Body of pancreas (tissue), 4 donors: ENCODE data around the gene CYSRT1. TPM values are rescaled to one million over a fixed set of nuclear protein-coding genes. Genes with fewer than 3 reads are reported as not detected.

Source experiments
- ATAC-seq: fragments of 150-250 bp; one replicate; pipeline ENCODE4 v1.9.1; 2016
- DNase-seq, 4 donors: peaks; one replicate each; pipeline ENCODE4 v3.0.0-alpha.2; 2019
- H3K27ac ChIP-seq, 4 donors: fragments of 200-600 bp; sonication (generic); 1 replicate in 3 of 4; 2 replicates in 1 of 4; pipeline versions ENCODE4 v1.5.1 to v1.6.1; 2016 to 2019; ENCODE audit warnings: mild to moderate bottlenecking in 1 of 4, mixed read lengths in 1 of 4, moderate library complexity in 1 of 4
- H3K27me3 ChIP-seq, 2 donors: fragments of 200-600 bp; sonication (generic); one replicate each; pipeline ENCODE4 v1.6.0; 2016; ENCODE audit warnings: mild to moderate bottlenecking in 1 of 2
- H3K36me3 ChIP-seq, 2 donors: fragments of 200-600 bp; sonication (generic); replicated peaks in 1 of 2; 2 replicates each; pipeline ENCODE4 v1.5.1; 2016; ENCODE audit warnings: low read depth in 2 of 2; ENCODE audit not compliant: insufficient read depth in 1 of 2
- H3K4me1 ChIP-seq: fragments of 200-600 bp; sonication (generic); one replicate; pipeline ENCODE4 v1.6.0; 2016
- H3K4me3 ChIP-seq, 2 donors: fragments of 200-600 bp; sonication (generic); 1 replicate in 1 of 2; 2 replicates in 1 of 2; pipeline ENCODE4 v1.5.1; 2016 to 2019
- H3K9me3 ChIP-seq, 3 donors: fragments of 200-600 bp; sonication (generic); 1 replicate in 2 of 3; 2 replicates in 1 of 3; pipeline ENCODE4 v1.5.1; 2016
- POLR2A ChIP-seq, 3 donors: fragments of 450-650 bp; IDR thresholded peaks; one replicate each; pipeline ENCODE4 v1.6.1; 2016; ENCODE audit warnings: antibody characterized with exemption in 3 of 3, mild to moderate bottlenecking in 2 of 3
- WGBS, 2 donors: methylation state at CpG; one replicate each; pipeline ENCODE4 v1.1.5; 2017; 5-methylcytosine and 5-hydroxymethylcytosine counted together
- intact Hi-C: fragments of 100-400 bp; cut with DNase I; formaldehyde crosslinking; loops from one replicate; pipeline ENCODE4 v1.15.1; 2023
- total RNA-seq, 2 donors: library from RNA; depleted of rRNA; stranded (reverse); fragments of >200 nt; gene quantifications; one replicate each; pipeline ENCODE4 v1.1.0, GENCODE V29; 2016
- TF ChIP-seq, protein P1 (sequence below), 7 experiments: fragments of 450-650 bp in 4 of 7; fragments of 200-600 bp in 3 of 7; sonication (generic) in 3 of 7; IDR thresholded peaks; one replicate each; pipeline ENCODE4 v1.5.1; 2016 to 2019; ENCODE audit warnings: antibody characterized with exemption in 7 of 7

Gene CYSRT1
- total RNA-seq, 2 donors from 2014 or later = not detected

DNA sequence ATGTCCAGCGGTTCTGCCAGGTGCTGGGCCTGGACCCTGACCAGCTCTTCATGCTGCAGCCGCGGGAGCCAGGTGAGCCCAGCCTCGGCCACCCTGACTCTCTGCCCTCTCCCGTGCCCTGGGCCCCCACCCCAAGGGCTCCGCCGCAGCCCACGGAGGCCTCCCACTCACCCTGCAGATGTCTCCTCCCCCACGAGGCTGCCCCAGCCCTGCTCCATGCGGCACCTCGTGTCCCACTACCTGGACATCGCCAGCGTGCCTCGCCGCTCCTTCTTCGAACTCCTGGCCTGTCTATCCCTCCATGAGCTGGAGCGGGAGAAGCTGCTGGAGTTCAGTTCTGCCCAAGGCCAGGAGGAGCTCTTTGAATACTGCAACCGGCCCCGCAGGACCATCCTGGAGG is 10.4 kb upstream of the CYSRT1 start:
- H3K9me3 ChIP-seq = no peaks in the 10 kb centered on the region
- WGBS, 2 donors = 89 to 95% methylated on average over 18 of the region's 19 CpGs
- DNase-seq = no peak
- no peak overlapping the region for H3K4me3 ChIP-seq
- peaks cover 30% of the 10 kb centered on the region for H3K4me1 ChIP-seq
- no peaks in the 10 kb centered on the region for H3K27me3 ChIP-seq
- no peaks in the 10 kb centered on the region for H3K36me3 ChIP-seq
- intact Hi-C loops = no loop called here
- ATAC-seq = no peak
- H3K27ac ChIP-seq = no peak overlapping the region
- TF ChIP-seq, protein P1, sequence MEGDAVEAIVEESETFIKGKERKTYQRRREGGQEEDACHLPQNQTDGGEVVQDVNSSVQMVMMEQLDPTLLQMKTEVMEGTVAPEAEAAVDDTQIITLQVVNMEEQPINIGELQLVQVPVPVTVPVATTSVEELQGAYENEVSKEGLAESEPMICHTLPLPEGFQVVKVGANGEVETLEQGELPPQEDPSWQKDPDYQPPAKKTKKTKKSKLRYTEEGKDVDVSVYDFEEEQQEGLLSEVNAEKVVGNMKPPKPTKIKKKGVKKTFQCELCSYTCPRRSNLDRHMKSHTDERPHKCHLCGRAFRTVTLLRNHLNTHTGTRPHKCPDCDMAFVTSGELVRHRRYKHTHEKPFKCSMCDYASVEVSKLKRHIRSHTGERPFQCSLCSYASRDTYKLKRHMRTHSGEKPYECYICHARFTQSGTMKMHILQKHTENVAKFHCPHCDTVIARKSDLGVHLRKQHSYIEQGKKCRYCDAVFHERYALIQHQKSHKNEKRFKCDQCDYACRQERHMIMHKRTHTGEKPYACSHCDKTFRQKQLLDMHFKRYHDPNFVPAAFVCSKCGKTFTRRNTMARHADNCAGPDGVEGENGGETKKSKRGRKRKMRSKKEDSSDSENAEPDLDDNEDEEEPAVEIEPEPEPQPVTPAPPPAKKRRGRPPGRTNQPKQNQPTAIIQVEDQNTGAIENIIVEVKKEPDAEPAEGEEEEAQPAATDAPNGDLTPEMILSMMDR (IDR thresholded peaks at IDR 0.05) = no peak
- no peak for TF ChIP-seq POLR2A (IDR thresholded peaks at IDR 0.05)

DNA sequence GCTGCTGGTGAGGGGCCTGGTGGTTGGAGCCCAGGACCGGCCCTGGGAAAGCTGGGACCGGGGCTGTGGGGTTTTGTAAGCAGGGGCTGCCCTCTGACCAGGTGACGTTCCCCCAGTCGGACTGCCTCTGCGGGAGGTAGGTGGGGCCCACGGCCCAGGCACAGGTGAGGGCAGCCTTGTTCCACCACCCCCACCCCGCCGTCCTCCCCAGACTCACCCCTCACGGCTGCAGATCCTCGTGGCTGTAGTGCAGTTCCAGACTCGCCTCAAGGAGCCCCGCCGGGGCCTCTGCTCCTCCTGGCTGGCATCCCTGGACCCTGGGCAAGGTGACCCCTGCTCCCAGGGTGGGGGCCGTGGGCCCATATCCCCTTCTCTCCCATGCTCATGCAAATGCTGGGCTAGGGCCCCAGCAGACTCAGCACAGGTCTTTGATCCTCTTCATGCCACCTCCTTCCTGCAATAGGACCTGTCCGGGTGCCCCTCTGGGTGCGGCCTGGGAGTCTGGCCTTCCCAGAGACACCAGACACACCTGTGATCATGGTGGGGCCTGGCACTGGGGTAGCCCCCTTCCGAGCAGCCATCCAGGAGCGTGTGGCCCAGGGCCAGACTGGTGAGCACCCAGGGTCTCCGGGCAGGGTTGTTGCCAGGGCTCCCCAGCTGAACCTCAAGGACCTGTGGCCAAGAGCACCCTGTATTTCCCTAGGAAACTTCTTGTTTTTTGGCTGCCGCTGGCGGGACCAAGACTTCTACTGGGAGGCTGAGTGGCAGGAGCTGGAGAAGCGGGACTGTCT is 9.6 kb upstream of the CYSRT1 start:
- 96 to 100% methylated on average over 4 to 17 of the region's 22 CpGs for WGBS, 2 donors
- Histone ChIP-seq H3K36me3 (no peaks in the 10 kb centered on the region), H3K4me3 (no peak overlapping the region), H3K9me3 (no peaks in the 10 kb centered on the region), H3K27me3 (no peaks in the 10 kb centered on the region), H3K4me1 (peaks cover 38% of the 10 kb centered on the region), H3K27ac (no peak overlapping the region)
- ATAC-seq (no peak), DNase-seq (no peak)
- intact Hi-C loops = no loop called here
- TF ChIP-seq, protein P1 (IDR thresholded peaks at IDR 0.05) = no peak
- TF ChIP-seq POLR2A (IDR thresholded peaks at IDR 0.05) = no peak

DNA sequence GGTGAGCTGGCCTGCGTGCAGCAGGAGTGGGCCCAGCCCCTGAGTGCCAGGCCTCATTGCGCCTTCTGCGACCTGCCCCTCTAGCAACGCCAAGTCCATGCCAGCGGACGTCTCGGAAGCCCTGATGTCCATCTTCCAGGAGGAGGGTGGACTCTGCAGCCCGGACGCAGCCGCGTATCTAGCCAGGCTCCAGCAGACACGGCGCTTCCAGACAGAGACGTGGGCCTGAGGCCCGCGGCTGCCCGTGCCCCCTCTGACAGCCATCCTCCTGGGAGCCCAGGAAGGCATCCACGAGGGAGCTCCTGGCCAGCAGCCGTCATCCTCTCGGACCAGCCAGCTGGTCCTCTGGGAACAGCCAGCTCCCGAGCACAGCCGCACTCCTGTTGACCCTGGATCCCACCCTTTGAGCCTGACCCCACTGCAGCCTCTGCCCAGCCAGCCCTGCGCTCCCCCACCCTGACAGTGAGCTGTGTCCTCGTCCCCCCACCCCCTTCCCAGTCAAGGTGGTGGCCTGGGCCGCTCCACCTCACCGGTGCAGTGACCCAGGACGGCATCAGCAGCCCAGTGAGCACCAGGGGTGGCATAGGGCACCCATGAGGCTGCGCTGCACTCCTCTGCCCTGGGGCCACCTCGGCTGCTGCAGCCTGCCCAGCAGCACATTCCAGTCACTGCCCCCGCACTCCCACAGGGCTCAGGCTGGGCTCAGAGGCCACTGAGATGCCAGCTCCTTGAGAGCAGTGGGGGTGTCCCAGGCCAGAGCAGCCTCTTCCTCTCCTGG is 8.6 kb upstream of the CYSRT1 start:
- 86 to 93% methylated on average over 13 to 22 of the region's 30 CpGs for WGBS, 2 donors
- no peak for ATAC-seq
- TF ChIP-seq POLR2A (IDR thresholded peaks at IDR 0.05) = no peak
- TF ChIP-seq, protein P1 (IDR thresholded peaks at IDR 0.05) = no peak
- no peaks in the 10 kb centered on the region for H3K9me3 ChIP-seq
- H3K36me3 ChIP-seq = no peaks in the 10 kb centered on the region
- peak overlapping the region in 3 of 4 donors; percentile 79 to 82 (median 81) for H3K27ac ChIP-seq
- intact Hi-C loops = no loop called here
- DNase-seq = no peak
- H3K4me1 ChIP-seq = peaks cover 39% of the 10 kb centered on the region
- H3K27me3 ChIP-seq = no peaks in the 10 kb centered on the region
- no peak overlapping the region for H3K4me3 ChIP-seq

DNA sequence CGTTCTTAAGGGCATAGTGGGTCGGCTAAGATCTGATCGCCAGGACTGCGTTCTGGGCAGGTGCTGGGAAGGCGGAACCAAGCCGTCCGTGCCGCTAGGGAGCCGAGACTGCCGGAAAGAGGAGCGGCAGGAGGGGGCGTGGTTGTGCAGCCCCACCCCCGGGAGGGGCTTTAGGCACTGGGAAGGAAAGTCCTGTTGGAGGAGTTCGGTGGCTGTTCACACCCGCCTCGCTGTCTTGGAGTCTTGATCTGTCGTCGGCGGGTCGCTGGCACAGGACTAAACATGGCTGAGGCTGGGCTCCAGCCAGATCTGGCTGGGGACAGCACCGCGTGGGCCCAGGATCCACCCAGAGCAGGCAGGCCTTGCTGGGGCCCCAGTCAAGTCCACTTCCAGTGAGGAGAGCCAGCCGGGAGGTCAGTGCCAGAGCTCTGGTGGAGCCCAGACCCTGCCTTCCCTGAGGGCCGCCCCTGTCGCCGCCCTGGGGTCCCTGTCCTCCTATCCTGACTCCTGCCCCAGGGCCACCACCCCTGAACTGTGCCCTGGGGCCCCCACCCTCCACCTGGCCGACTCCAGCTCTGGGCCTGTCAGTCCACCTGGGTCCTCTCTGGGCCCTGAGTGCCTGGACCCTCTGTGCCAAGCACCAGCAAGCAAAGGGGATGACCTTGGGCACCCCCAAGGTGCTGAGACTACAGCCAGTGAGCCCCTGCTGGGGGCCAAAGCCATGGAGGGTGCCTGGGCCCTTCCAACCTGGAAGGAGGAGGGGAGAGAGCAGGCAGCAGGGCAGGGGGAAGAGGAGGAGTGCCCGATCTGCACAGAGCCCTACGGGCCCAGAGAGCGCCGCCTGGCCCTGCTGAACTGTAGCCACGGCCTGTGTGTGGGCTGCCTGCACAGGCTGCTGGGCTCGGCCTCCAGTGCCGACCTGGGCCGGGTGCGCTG is 7.4 kb upstream of the CYSRT1 start:
- WGBS, 2 donors = 37 to 56% methylated on average over 8 to 36 of the region's 36 CpGs
- Histone ChIP-seq H3K4me3 (peak overlapping the region in 1 of 2 donors; percentile 21), H3K27ac (peak overlapping the region; percentile 79 to 84 (median 82)), H3K36me3 (no peaks in the 10 kb centered on the region), H3K27me3 (no peaks in the 10 kb centered on the region), H3K9me3 (no peaks in the 10 kb centered on the region), H3K4me1 (peaks cover 47% of the 10 kb centered on the region)
- intact Hi-C loops = no loop called here
- peak; percentile 75 for ATAC-seq
- peak; percentile 77 to 85 (median 79) for TF ChIP-seq POLR2A (IDR thresholded peaks at IDR 0.05)
- TF ChIP-seq, protein P1 (IDR thresholded peaks at IDR 0.05) = peak in 4 of 7 experiments; percentile 26 to 41 (median 32)
- peak; percentile 88 to 94 (median 94) for DNase-seq
